Activated CD8-positive, alpha-beta T cell treated with anti-CD3 and anti-CD28 coated beads, Interleukin-2, amount 10 ng/mL, durations not matched to agents 7 days and 5 days (primary cell): ENCODE measurements around the gene UBXN10. TPM values are rescaled to one million over a fixed set of nuclear protein-coding genes. Genes with fewer than 3 reads are reported as not detected.
A peak's percentile ranks its signal among the peaks of the same experiment; 100 is the strongest.

Source experiments
- ATAC-seq: fragments of 150-1000 bp; cut with Tn5 transposase; one replicate; pipeline ENCODE4 v1.10.0; 2021; ENCODE audit warnings: moderate library complexity
- CTCF ChIA-PET: fragments of 350-600 bp; sonication (Branson Sonifier 250); formaldehyde crosslinking; loops from one replicate; lab custom pipeline; 2021; ENCODE audit warnings: antibody characterized with exemption; lab: Charles Lee
- POLR2A ChIA-PET: fragments of 350-600 bp; sonication (Branson Sonifier 250); formaldehyde crosslinking; loops from one replicate; lab custom pipeline; 2021; ENCODE audit warnings: antibody characterized with exemption; lab: Charles Lee
- DNase-seq: peaks from one replicate; pipeline ENCODE4 v3.0.0-alpha.2; 2020
- H3K27ac Mint-ChIP-seq: one replicate; pipeline ENCODE4 v1.8.0; 2021; ENCODE audit warnings: mild to moderate bottlenecking, mixed read lengths
- H3K27me3 Mint-ChIP-seq: one replicate; pipeline ENCODE4 v1.8.0; 2021; ENCODE audit warnings: low read depth, mixed read lengths
- H3K36me3 Mint-ChIP-seq: one replicate; pipeline ENCODE4 v1.8.0; 2021; ENCODE audit warnings: low read depth, mixed read lengths
- H3K4me1 Mint-ChIP-seq: one replicate; pipeline ENCODE4 v1.8.0; 2021; ENCODE audit warnings: low read depth, mixed read lengths
- H3K4me3 Mint-ChIP-seq: one replicate; pipeline ENCODE4 v1.8.0; 2021; ENCODE audit warnings: mild to moderate bottlenecking, mixed read lengths
- H3K9me3 Mint-ChIP-seq: one replicate; pipeline ENCODE4 v1.8.0; 2022; ENCODE audit warnings: mixed read lengths; ENCODE audit not compliant: insufficient read depth
- total RNA-seq, 2 experiments: library from RNA; stranded (reverse); gene quantifications; one replicate each; pipeline ENCODE4 v1.2.3, GENCODE V29; 2021

Gene UBXN10
- total RNA-seq, 2 experiments from 2014 or later = 0.21 to 0.29 TPM

DNA sequence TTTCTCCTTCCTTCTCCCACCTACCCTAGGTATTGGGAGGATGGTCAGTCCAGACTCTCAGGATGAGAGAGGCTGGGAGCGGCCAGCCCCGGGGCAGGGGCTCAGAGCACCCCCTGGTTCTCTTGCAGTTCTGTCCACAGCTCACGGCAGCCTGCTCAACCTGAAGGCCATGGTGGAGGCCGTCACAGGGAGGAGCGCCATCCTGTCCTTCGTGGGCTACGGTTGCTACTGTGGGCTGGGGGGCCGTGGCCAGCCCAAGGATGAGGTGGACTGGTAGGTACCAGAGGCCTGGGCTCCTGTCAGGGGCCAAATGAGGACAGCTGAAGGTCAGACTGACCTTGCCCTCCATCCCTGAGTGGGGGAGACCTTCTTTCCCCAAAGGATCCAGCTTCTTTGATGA is 42.6 kb upstream of the UBXN10 start:
- H3K36me3 Mint-ChIP-seq = no peaks in the 10 kb centered on the region

GRCh38 chr1:20143734-20144565 is 41.9 kb upstream of the UBXN10 start:
- Mint-ChIP-seq H3K27ac (no peak overlapping the region), H3K4me3 (no peak overlapping the region), H3K9me3 (no peaks in the 10 kb centered on the region), H3K4me1 (no peaks in the 10 kb centered on the region), H3K36me3 (no peaks in the 10 kb centered on the region), H3K27me3 (no peaks in the 10 kb centered on the region)
- DNase-seq (no peak), ATAC-seq (no peak)
- ChIA-PET POLR2A (no interaction called here), CTCF (interaction anchor here (1.3 kb wide), 1 partner anchor 8 kb away, joined by 6 read pairs; no protein-coding TSS in a partner anchor)

More for the DNA sequence above, 42.6 kb upstream of the UBXN10 start:
- Mint-ChIP-seq H3K27ac (no peak overlapping the region), H3K4me3 (no peak overlapping the region), H3K4me1 (no peaks in the 10 kb centered on the region), H3K27me3 (no peaks in the 10 kb centered on the region), H3K9me3 (no peaks in the 10 kb centered on the region)
- POLR2A ChIA-PET = no interaction called here
- ATAC-seq = no peak
- no peak for DNase-seq
- CTCF ChIA-PET = interaction anchor here (1.3 kb wide), 1 partner anchor 9 kb away, joined by 6 read pairs; no protein-coding TSS in a partner anchor

DNA sequence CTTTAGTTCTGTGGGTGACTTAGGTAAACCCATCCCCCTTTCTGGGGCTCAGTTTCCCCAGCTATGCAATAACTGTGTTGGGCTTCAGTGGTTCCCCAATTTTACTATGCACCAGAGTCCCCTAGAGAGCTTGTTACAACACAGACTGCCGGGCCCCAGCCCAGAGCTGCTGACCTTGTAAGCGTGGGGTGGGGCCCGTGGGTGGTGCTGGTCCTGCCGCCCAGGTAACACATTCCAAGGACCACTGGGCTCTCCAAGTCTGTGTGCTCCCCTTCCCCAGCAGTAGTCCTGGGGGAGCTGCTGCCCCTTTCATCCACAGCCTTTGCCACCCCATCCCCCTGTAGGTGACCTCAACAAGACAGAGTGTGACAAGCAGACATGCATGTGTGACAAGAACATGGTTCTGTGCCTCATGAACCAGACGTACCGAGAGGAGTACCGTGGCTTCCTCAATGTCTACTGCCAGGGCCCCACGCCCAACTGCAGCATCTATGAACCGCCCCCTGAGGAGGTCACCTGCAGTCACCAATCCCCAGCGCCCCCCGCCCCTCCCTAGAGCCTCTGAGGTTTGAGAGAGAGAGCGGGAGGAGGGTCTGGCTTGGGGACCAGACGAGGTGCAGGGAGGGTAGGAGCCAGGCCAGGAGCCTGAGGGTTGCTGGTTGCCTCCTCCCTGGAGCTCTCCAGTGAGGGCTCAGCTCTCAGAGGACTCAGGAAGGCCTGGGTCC is 37.9 kb upstream of the UBXN10 start:
- Mint-ChIP-seq H3K27me3 (no peaks in the 10 kb centered on the region), H3K27ac (no peak overlapping the region), H3K4me3 (no peak overlapping the region), H3K4me1 (peaks cover 5% of the 10 kb centered on the region), H3K9me3 (no peaks in the 10 kb centered on the region), H3K36me3 (no peaks in the 10 kb centered on the region)
- DNase-seq (no peak), ATAC-seq (no peak)
- ChIA-PET CTCF (interaction anchor here (1.2 kb wide), 1 partner anchor 173 kb away, joined by 3 read pairs; no protein-coding TSS in a partner anchor), POLR2A (no interaction called here)

GRCh38 chr1:20148571-20149500 is 37.1 kb upstream of the UBXN10 start:
- ATAC-seq (no peak), DNase-seq (no peak)
- ChIA-PET CTCF (no interaction called here), POLR2A (interaction anchor here (0.7 kb wide), 1 partner anchor 508 kb away, joined by 3 read pairs; no protein-coding TSS in a partner anchor)
- H3K4me3 Mint-ChIP-seq = no peak overlapping the region
- no peaks in the 10 kb centered on the region for H3K36me3 Mint-ChIP-seq
- peaks cover 8% of the 10 kb centered on the region for H3K4me1 Mint-ChIP-seq
- H3K27me3 Mint-ChIP-seq = no peaks in the 10 kb centered on the region
- H3K9me3 Mint-ChIP-seq = no peaks in the 10 kb centered on the region
- H3K27ac Mint-ChIP-seq = no peak overlapping the region

- Mint-ChIP-seq H3K9me3 (no peaks in the 10 kb centered on the region), H3K27me3 (no peaks in the 10 kb centered on the region), H3K4me3 (no peak overlapping the region), H3K4me1 (peaks cover 17% of the 10 kb centered on the region), H3K27ac (no peak overlapping the region), H3K36me3 (no peaks in the 10 kb centered on the region)
- POLR2A ChIA-PET = interaction anchor here (0.7 kb wide), 1 partner anchor 509 kb away, joined by 3 read pairs; no protein-coding TSS in a partner anchor
- no peak for ATAC-seq
- CTCF ChIA-PET = interaction anchor here (5.8 kb wide), 1 partner anchor 231 kb away, joined by 74 read pairs; no protein-coding TSS in a partner anchor
- DNase-seq = no peak
Observed at GRCh38 chr1:20149601-20150325, 36.1 kb upstream of the UBXN10 start.

- ChIA-PET CTCF (interaction anchor here (2.2 to 5.8 kb wide), 2 partner anchors 49 to 232 kb away, joined by 8 to 74 read pairs; no protein-coding TSS in a partner anchor), POLR2A (no interaction called here)
- DNase-seq (no peak), ATAC-seq (no peak)
- Mint-ChIP-seq H3K4me1 (peaks cover 19% of the 10 kb centered on the region), H3K4me3 (no peak overlapping the region), H3K27me3 (no peaks in the 10 kb centered on the region), H3K36me3 (no peaks in the 10 kb centered on the region), H3K27ac (no peak overlapping the region), H3K9me3 (no peaks in the 10 kb centered on the region)
Observed at GRCh38 chr1:20150326-20150705, 35.6 kb upstream of the UBXN10 start.

DNA sequence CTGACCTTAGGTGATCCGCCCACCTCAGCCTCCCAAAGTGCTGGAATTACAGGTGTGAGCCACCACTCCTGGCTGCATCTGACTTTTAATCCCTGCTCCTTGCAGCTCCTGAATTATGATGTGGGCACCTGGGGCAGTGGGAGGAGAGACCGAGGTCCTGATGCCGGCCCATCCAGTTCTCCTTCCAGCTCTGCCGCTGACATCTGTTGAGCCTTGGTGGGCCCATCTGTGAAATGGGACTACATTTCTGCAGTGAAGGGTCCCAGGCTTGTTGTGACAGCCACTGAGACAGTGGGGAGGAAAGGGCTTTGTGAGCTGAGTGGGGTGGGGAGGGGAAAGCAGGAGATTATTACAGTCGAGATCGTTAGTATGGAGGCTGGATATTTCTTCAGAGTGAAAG is 34.9 kb upstream of the UBXN10 start:
- ATAC-seq = no peak
- H3K4me1 Mint-ChIP-seq = peaks cover 19% of the 10 kb centered on the region
- POLR2A ChIA-PET = no interaction called here
- H3K4me3 Mint-ChIP-seq = no peak overlapping the region
- no peaks in the 10 kb centered on the region for H3K36me3 Mint-ChIP-seq
- no peaks in the 10 kb centered on the region for H3K9me3 Mint-ChIP-seq
- no peaks in the 10 kb centered on the region for H3K27me3 Mint-ChIP-seq
- CTCF ChIA-PET = interaction anchor here (1.0 to 5.8 kb wide), 6 partner anchors 37 to 284 kb away, joined by 3 to 74 read pairs (median 6); no protein-coding TSS in a partner anchor
- no peak for DNase-seq
- no peak overlapping the region for H3K27ac Mint-ChIP-seq

GRCh38 chr1:20151906-20152598 is 33.8 kb upstream of the UBXN10 start:
- ATAC-seq (peak; percentile 93), DNase-seq (peak; percentile 85)
- Mint-ChIP-seq H3K4me3 (peak overlapping the region; percentile 61), H3K9me3 (no peaks in the 10 kb centered on the region), H3K36me3 (no peaks in the 10 kb centered on the region), H3K27me3 (no peaks in the 10 kb centered on the region), H3K4me1 (peaks cover 19% of the 10 kb centered on the region), H3K27ac (peak overlapping the region; percentile 80)
- ChIA-PET CTCF (interaction anchor here (0.6 to 5.8 kb wide), 22 partner anchors 8 to 458 kb away, joined by 3 to 74 read pairs (median 4); partner anchors contain the start of gene OTUD3), POLR2A (interaction anchor here (0.6 kb wide), 1 partner anchor 175 kb away, joined by 3 read pairs; no protein-coding TSS in a partner anchor)

GRCh38 chr1:20152599-20152930 is 33.3 kb upstream of the UBXN10 start:
- H3K36me3 Mint-ChIP-seq = no peaks in the 10 kb centered on the region
- H3K9me3 Mint-ChIP-seq = no peaks in the 10 kb centered on the region
- ChIA-PET POLR2A (interaction anchor here (0.6 kb wide), 1 partner anchor 175 kb away, joined by 3 read pairs; no protein-coding TSS in a partner anchor), CTCF (interaction anchor here (0.7 to 5.8 kb wide), 11 partner anchors 9 to 270 kb away, joined by 3 to 74 read pairs (median 6); partner anchors contain the start of gene OTUD3)
- H3K4me3 Mint-ChIP-seq = peak overlapping the region; percentile 61
- H3K27me3 Mint-ChIP-seq = no peaks in the 10 kb centered on the region
- ATAC-seq (no peak), DNase-seq (no peak)
- peaks cover 19% of the 10 kb centered on the region for H3K4me1 Mint-ChIP-seq
- no peak overlapping the region for H3K27ac Mint-ChIP-seq

- POLR2A ChIA-PET = interaction anchor here (0.6 kb wide), 1 partner anchor 176 kb away, joined by 3 read pairs; no protein-coding TSS in a partner anchor
- H3K4me1 Mint-ChIP-seq = peaks cover 19% of the 10 kb centered on the region
- no peak for DNase-seq
- no peaks in the 10 kb centered on the region for H3K36me3 Mint-ChIP-seq
- no peak overlapping the region for H3K4me3 Mint-ChIP-seq
- no peak overlapping the region for H3K27ac Mint-ChIP-seq
- H3K9me3 Mint-ChIP-seq = no peaks in the 10 kb centered on the region
- CTCF ChIA-PET = interaction anchor here (0.7 to 5.8 kb wide), 9 partner anchors 9 to 271 kb away, joined by 3 to 74 read pairs (median 6); partner anchors contain the start of gene OTUD3
- no peak for ATAC-seq
- H3K27me3 Mint-ChIP-seq = no peaks in the 10 kb centered on the region
Observed at GRCh38 chr1:20153000-20153418, 32.9 kb upstream of the UBXN10 start.
